Parathyroid adenoma (tissue), 2 donors: Measurements from ENCODE around the gene COG6.

Experiments used
- H2AFZ ChIP-seq: fragments of 300-600 bp; sonication (generic); one replicate; pipeline ENCODE4 v1.7.0; 2017; ENCODE audit warnings: antibody characterized with exemption, mild to moderate bottlenecking
- H3K27ac ChIP-seq: fragments of 300-600 bp; sonication (generic); one replicate; pipeline ENCODE4 v1.7.0; 2017
- H3K27me3 ChIP-seq: fragments of 300-600 bp; sonication (generic); one replicate; pipeline ENCODE4 v1.7.0; 2017; ENCODE audit warnings: low read length; ENCODE audit not compliant: control insufficient read depth, insufficient read depth
- H3K36me3 ChIP-seq: fragments of 300-600 bp; sonication (generic); one replicate; pipeline ENCODE4 v1.7.0; 2017; ENCODE audit warnings: low read length; ENCODE audit not compliant: control insufficient read depth, insufficient read depth
- H3K4me1 ChIP-seq: fragments of 300-600 bp; sonication (generic); one replicate; pipeline ENCODE4 v1.7.0; 2017; ENCODE audit warnings: control low read depth
- H3K4me2 ChIP-seq: fragments of 300-600 bp; sonication (generic); one replicate; pipeline ENCODE4 v1.7.0; 2017; ENCODE audit warnings: low read length
- H3K4me3 ChIP-seq: fragments of 300-600 bp; sonication (generic); one replicate; pipeline ENCODE4 v1.7.0; 2017; ENCODE audit warnings: low read depth, low read length
- H3K79me2 ChIP-seq: fragments of 300-600 bp; sonication (generic); one replicate; pipeline ENCODE4 v1.7.0; 2017; ENCODE audit warnings: control low read depth
- H3K9ac ChIP-seq: fragments of 300-600 bp; sonication (generic); one replicate; pipeline ENCODE4 v1.7.0; 2017; ENCODE audit warnings: mild to moderate bottlenecking
- H3K9me3 ChIP-seq: fragments of 300-600 bp; sonication (generic); one replicate; pipeline ENCODE4 v1.7.0; 2017; ENCODE audit warnings: low read length; ENCODE audit not compliant: control insufficient read depth
- CTCF ChIP-seq: fragments of 300-600 bp; sonication (generic); IDR thresholded peaks from one replicate; pipeline ENCODE4 v1.7.0; 2017; ENCODE audit warnings: antibody characterized with exemption, mild to moderate bottlenecking
- donor health status: primary hyperparathyroidism.

Gene COG6

DNA sequence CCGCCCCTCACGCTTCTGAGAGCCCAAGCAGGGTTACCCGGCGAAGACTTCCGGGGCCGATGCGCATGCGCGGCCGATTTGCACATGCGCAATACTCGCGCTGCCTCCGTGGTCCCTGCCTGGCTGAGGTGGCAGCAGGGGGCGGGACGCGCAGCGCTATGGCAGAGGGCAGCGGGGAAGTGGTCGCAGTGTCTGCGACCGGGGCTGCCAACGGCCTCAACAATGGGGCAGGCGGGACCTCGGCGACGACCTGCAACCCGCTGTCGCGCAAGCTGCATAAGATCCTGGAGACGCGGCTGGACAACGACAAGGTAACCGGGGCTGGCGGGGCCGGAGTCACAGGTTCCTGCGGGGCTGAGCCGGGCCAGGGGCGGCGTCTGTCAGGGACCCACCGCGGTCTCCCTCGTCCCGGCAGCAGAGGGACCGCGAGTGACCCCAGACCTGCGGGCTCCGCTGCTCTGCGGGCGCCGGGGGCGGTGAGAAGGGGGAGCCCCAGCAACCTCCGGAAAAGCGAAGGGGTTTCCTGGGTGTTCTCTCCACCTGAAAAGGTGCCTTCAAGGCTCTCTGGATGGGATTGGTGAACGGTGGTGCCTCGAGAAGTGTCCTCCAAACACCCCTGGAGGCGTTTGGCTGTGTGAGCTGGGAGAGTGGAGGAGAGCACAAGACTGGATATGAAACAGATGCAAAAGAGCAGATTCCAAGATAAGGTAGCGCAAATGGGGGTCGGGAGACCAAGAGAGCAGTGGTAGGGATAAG is at the start of gene COG6:
TSS of gene COG6 (plus strand) at position 94 of the 756 bp plus-strand sequence. CDS start at position 159, 65 bp downstream.
- no peak for TF ChIP-seq CTCF
- Histone ChIP-seq H3K27ac (peak within 1 kb of the TSS; percentile 74), H3K9ac (peak within 1 kb of the TSS; percentile 53)

DNA sequence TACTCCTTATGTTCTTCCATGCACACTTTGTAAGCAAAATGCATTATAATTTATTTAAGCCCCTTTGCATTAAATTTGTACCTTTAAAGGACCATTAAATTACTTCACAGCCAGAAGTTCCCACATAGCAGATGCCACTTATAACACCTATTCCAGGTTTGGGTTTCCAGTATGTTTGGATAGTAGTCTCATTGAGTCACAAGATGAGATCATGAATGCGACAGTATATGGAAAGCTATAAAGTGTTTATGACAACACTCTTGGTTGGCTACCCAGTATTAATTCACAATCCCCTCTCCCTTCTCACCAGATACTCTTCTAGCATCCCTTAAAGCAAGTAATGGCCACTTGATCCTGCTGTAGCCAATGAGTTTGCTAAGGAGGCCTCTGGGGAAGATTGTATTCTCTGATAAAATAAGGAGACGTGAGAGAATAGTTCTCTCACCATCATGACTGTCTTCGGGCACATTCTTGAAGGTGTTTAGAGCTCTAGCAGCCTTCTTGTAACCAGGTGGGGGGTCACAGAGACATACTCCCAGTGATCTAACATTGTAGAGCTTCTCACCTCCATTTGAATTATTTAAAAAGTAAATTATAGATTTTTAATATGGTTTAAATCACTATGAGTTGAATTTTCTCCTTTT is 49.7 kb upstream of the COG6 start:
- Histone ChIP-seq H3K9ac (no peak overlapping the region), H3K79me2 (no peaks in the 10 kb centered on the region), H3K9me3 (no peaks in the 10 kb centered on the region), H2AFZ (no peak overlapping the region), H3K27me3 (no peaks in the 10 kb centered on the region), H3K4me1 (no peaks in the 10 kb centered on the region), H3K4me3 (no peak overlapping the region), H3K27ac (no peak overlapping the region), H3K36me3 (no peaks in the 10 kb centered on the region), H3K4me2 (no peak overlapping the region)
- TF ChIP-seq CTCF = no peak

More for the DNA sequence above, at the start of gene COG6:
- peak within 1 kb of the TSS; percentile 74 for H3K4me2 ChIP-seq
- H3K9me3 ChIP-seq = no peaks in the 10 kb centered on the region
- no peaks in the 10 kb centered on the region for H3K36me3 ChIP-seq
- no peaks in the 10 kb centered on the region for H3K79me2 ChIP-seq
- peak within 1 kb of the TSS; percentile 84 for H3K4me3 ChIP-seq
- H3K27me3 ChIP-seq = no peaks in the 10 kb centered on the region
- no peaks in the 10 kb centered on the region for H3K4me1 ChIP-seq
- H2AFZ ChIP-seq = peak within 1 kb of the TSS; percentile 95

GRCh38 chr13:39607876-39608275 is 47.6 kb upstream of the COG6 start:
- Histone ChIP-seq H2AFZ (no peak overlapping the region), H3K4me3 (no peak overlapping the region), H3K4me2 (no peak overlapping the region), H3K36me3 (no peaks in the 10 kb centered on the region), H3K9me3 (no peaks in the 10 kb centered on the region), H3K27ac (no peak overlapping the region), H3K4me1 (no peaks in the 10 kb centered on the region), H3K27me3 (no peaks in the 10 kb centered on the region), H3K9ac (no peak overlapping the region), H3K79me2 (no peaks in the 10 kb centered on the region)
- TF ChIP-seq CTCF = no peak

GRCh38 chr13:39612023-39612637 is 43.3 kb upstream of the COG6 start:
- H2AFZ ChIP-seq = no peak overlapping the region
- H3K27ac ChIP-seq = no peak overlapping the region
- no peak overlapping the region for H3K9ac ChIP-seq
- H3K4me3 ChIP-seq = no peak overlapping the region
- no peaks in the 10 kb centered on the region for H3K9me3 ChIP-seq
- no peaks in the 10 kb centered on the region for H3K79me2 ChIP-seq
- H3K36me3 ChIP-seq = no peaks in the 10 kb centered on the region
- TF ChIP-seq CTCF = peak; percentile 80
- H3K4me2 ChIP-seq = no peak overlapping the region
- H3K27me3 ChIP-seq = no peaks in the 10 kb centered on the region
- no peaks in the 10 kb centered on the region for H3K4me1 ChIP-seq
